ENCODE measurements around the gene PBX4. TPM values are rescaled to one million over a fixed set of nuclear protein-coding genes. Genes with fewer than 3 reads are reported as not detected.

The PBX4 gene
- total and polyA plus RNA-seq, 2 donors (not counting 1 experiment from before 2014, with no cell fraction given) = 11.7 TPM

Other genes starting within 250 kb of the PBX4 start
- gene GATAD2A, start 213.0 kb downstream of the PBX4 start, total RNA-seq = 76.3 and 97.3 TPM in 2 replicates
- 28.8 and 44.5 TPM in 2 replicates for gene GATAD2A, start 213.0 kb downstream of the PBX4 start, polyA plus RNA-seq
- gene TSSK6, start 103.1 kb downstream of the PBX4 start, total RNA-seq = 6.3 and 8.9 TPM in 2 replicates
- gene TSSK6, start 103.1 kb downstream of the PBX4 start, polyA plus RNA-seq = 7.7 and 9.6 TPM in 2 replicates
- gene NDUFA13, start 102.5 kb downstream of the PBX4 start, total RNA-seq = 170 and 188 TPM in 2 replicates
- 58.5 and 195 TPM in 2 replicates for gene NDUFA13, start 102.5 kb downstream of the PBX4 start, polyA plus RNA-seq
- gene YJEFN3, start 89.8 kb downstream of the PBX4 start, total RNA-seq = 6.9 and 8.8 TPM in 2 replicates
- gene YJEFN3, start 89.8 kb downstream of the PBX4 start, polyA plus RNA-seq = 4.8 and 7.1 TPM in 2 replicates
- gene CILP2, start 80.4 kb downstream of the PBX4 start, total RNA-seq = 0.10 and 0.12 TPM in 2 replicates
- gene CILP2, start 80.4 kb downstream of the PBX4 start, polyA plus RNA-seq = 0.04 and 0.07 TPM in 2 replicates
- gene LPAR2, start 9.5 kb upstream of the PBX4 start, total RNA-seq = 27.1 and 30.3 TPM in 2 replicates
- gene LPAR2, start 9.5 kb upstream of the PBX4 start, polyA plus RNA-seq = 37.2 and 46.8 TPM in 2 replicates
- gene GMIP, start 25.0 kb upstream of the PBX4 start, total RNA-seq = 112 and 114 TPM in 2 replicates
- 57.0 and 64.7 TPM in 2 replicates for gene GMIP, start 25.0 kb upstream of the PBX4 start, polyA plus RNA-seq
- gene ATP13A1, start 45.0 kb upstream of the PBX4 start, total RNA-seq = 153 and 156 TPM in 2 replicates
- gene ATP13A1, start 45.0 kb upstream of the PBX4 start, polyA plus RNA-seq = 216 and 277 TPM in 2 replicates
- 70.6 and 74.3 TPM in 2 replicates for gene ZNF101, start 50.2 kb upstream of the PBX4 start, total RNA-seq
- 12.2 and 15.2 TPM in 2 replicates for gene ZNF101, start 50.2 kb upstream of the PBX4 start, polyA plus RNA-seq
- 21.0 and 22.5 TPM in 2 replicates for gene ZNF14, start 114.4 kb upstream of the PBX4 start, total RNA-seq
- 3.4 and 6.0 TPM in 2 replicates for gene ZNF14, start 114.4 kb upstream of the PBX4 start, polyA plus RNA-seq
- 67.6 and 80.3 TPM in 2 replicates for gene ZNF506, start 203.1 kb upstream of the PBX4 start, total RNA-seq
- 25.6 and 26.0 TPM in 2 replicates for gene ZNF506, start 203.1 kb upstream of the PBX4 start, polyA plus RNA-seq
- 28.6 and 33.7 TPM in 2 replicates for gene ZNF253, start 247.2 kb upstream of the PBX4 start, total RNA-seq
- 5.5 and 6.2 TPM in 2 replicates for gene ZNF253, start 247.2 kb upstream of the PBX4 start, polyA plus RNA-seq